Sigmoid colon (tissue), 7 donors: Measurements from ENCODE around the gene GABRB1. TPM values are rescaled to one million over a fixed set of nuclear protein-coding genes. Genes with fewer than 3 reads are reported as not detected.

Source experiments
- DNase-seq: peaks from one replicate; pipeline ENCODE4 v3.0.0-alpha.2; 2019
- H3K27ac ChIP-seq, 4 donors: fragments of 200-600 bp; sonication (generic); one replicate each; pipeline ENCODE4 v1.5.1; 2016 to 2019; ENCODE audit warnings: mild to moderate bottlenecking in 1 of 4
- H3K27me3 ChIP-seq, 3 donors: fragments of 200-600 bp; sonication (generic); one replicate each; pipeline ENCODE4 v1.5.1; 2019; ENCODE audit warnings: mild to moderate bottlenecking in 1 of 3
- H3K36me3 ChIP-seq, 4 donors: fragments of 200-600 bp; sonication (generic); one replicate each; pipeline ENCODE4 v1.5.1; 2016 to 2019
- H3K4me1 ChIP-seq, 4 donors: fragments of 200-600 bp; sonication (generic); one replicate each; pipeline ENCODE4 v1.5.1; 2017 to 2019
- H3K4me3 ChIP-seq, 4 donors: fragments of 200-600 bp; sonication (generic); one replicate each; pipeline ENCODE4 v1.5.1; 2017 to 2019; ENCODE audit warnings: mild to moderate bottlenecking in 2 of 4, moderate library complexity in 1 of 4
- H3K9me3 ChIP-seq, 4 donors: fragments of 200-600 bp in 3 of 4; sonication (generic) in 3 of 4; one replicate each; pipeline versions ENCODE4 v1.5.1 to v1.6.1; 2013 to 2019
- CTCF ChIP-seq, 4 experiments: fragments of 450-650 bp in 3 of 4; fragments of 200-600 bp in 1 of 4; IDR thresholded peaks; one replicate each; pipeline ENCODE4 v1.5.1; 2016 to 2019; ENCODE audit warnings: antibody characterized with exemption in 4 of 4, mild to moderate bottlenecking in 3 of 4, moderate library complexity in 2 of 4
- EP300 ChIP-seq, 4 donors: sonication (generic); formaldehyde crosslinking; IDR thresholded peaks; one replicate each; pipeline ENCODE4 v1.6.1; 2017; ENCODE audit warnings: antibody characterized with exemption in 4 of 4
- POLR2A ChIP-seq, 2 donors: fragments of 450-650 bp; IDR thresholded peaks; one replicate each; pipeline ENCODE4 v1.6.1; 2016; ENCODE audit warnings: antibody characterized with exemption in 2 of 2, mild to moderate bottlenecking in 2 of 2, moderate library complexity in 2 of 2
- POLR2AphosphoS5 ChIP-seq, 4 donors: sonication (generic); formaldehyde crosslinking; IDR thresholded peaks; one replicate each; pipeline ENCODE4 v1.6.1; 2017; ENCODE audit warnings: antibody characterized with exemption in 4 of 4
- WGBS, 2 donors: extraction: QIAGEN DNeasy Blood & Tissue Kit; methylation state at CpG; one replicate each; pipeline ENCODE4 v1.1.7; 2013; 5-methylcytosine and 5-hydroxymethylcytosine counted together
- intact Hi-C: fragments of 100-400 bp; cut with DNase I; formaldehyde crosslinking; loops from one replicate; pipeline ENCODE4 v1.15.1; 2023
- polyA plus RNA-seq, 3 donors: library from polyadenylated mRNA; stranded (reverse); fragments of 200-250 nt; gene quantifications; one replicate each; pipeline ENCODE4 v1.2.3, GENCODE V29; 2013
- total RNA-seq, 4 donors: library from RNA; depleted of rRNA; stranded (reverse); fragments of >200 nt; gene quantifications; one replicate each; pipeline ENCODE4 v1.1.0, GENCODE V29; 2016
- donor health status: healthy with polysubstance abuse.
- donor health status: Bipolar disorder and iron deficiency.
- donor health status: healthy.

The GABRB1 gene
- total and polyA plus RNA-seq, 7 donors = 0.22 to 1.7 (median 0.49) TPM; not detected in 2

GRCh38 chr4:47050761-47051725 is 19.7 kb downstream of the GABRB1 start:
- DNase-seq = no peak
- intact Hi-C loops = no loop called here

GRCh38 chr4:47053485-47053884 is 22.1 kb downstream of the GABRB1 start:
- H3K27ac ChIP-seq = no peak overlapping the region
- intact Hi-C loops = no loop called here
- H3K4me1 ChIP-seq = no peaks in the 10 kb centered on the region
- H3K36me3 ChIP-seq = no peaks in the 10 kb centered on the region
- no peaks in the 10 kb centered on the region for H3K9me3 ChIP-seq
- no peak for DNase-seq
- no peak overlapping the region for H3K4me3 ChIP-seq
- H3K27me3 ChIP-seq = no peaks in the 10 kb centered on the region
- TF ChIP-seq CTCF (IDR thresholded peaks at IDR 0.05) (no peak), POLR2AphosphoS5 (IDR thresholded peaks at IDR 0.05) (no peak), EP300 (IDR thresholded peaks at IDR 0.05) (no peak), POLR2A (IDR thresholded peaks at IDR 0.05) (no peak)
- 68 to 83% methylated on average over 2 of the region's 2 CpGs for WGBS, 2 donors

More at GRCh38 chr4:47050761-47051725, 19.7 kb downstream of the GABRB1 start:
- whole genome bisulfite sequencing, 2 donors = 8 to 22% methylated on average over 3 of the region's 3 CpGs
- Histone ChIP-seq H3K27ac (no peak overlapping the region), H3K4me3 (no peak overlapping the region), H3K36me3 (no peaks in the 10 kb centered on the region), H3K27me3 (no peaks in the 10 kb centered on the region), H3K4me1 (no peaks in the 10 kb centered on the region), H3K9me3 (no peaks in the 10 kb centered on the region)
- TF ChIP-seq POLR2A (IDR thresholded peaks at IDR 0.05) (no peak), CTCF (IDR thresholded peaks at IDR 0.05) (no peak), POLR2AphosphoS5 (IDR thresholded peaks at IDR 0.05) (no peak), EP300 (IDR thresholded peaks at IDR 0.05) (no peak)

- no peaks in the 10 kb centered on the region for H3K36me3 ChIP-seq
- no peaks in the 10 kb centered on the region for H3K27me3 ChIP-seq
- H3K27ac ChIP-seq = no peak overlapping the region
- TF ChIP-seq CTCF (IDR thresholded peaks at IDR 0.05) (no peak), POLR2AphosphoS5 (IDR thresholded peaks at IDR 0.05) (no peak), EP300 (IDR thresholded peaks at IDR 0.05) (no peak), POLR2A (IDR thresholded peaks at IDR 0.05) (no peak)
- intact Hi-C loops = no loop called here
- H3K4me3 ChIP-seq = no peak overlapping the region
- no peak for DNase-seq
- H3K4me1 ChIP-seq = no peaks in the 10 kb centered on the region
- WGBS, 2 donors = 89 to 91% methylated on average over 3 of the region's 3 CpGs
- H3K9me3 ChIP-seq = no peaks in the 10 kb centered on the region
Observed at GRCh38 chr4:47054130-47054529, 22.8 kb downstream of the GABRB1 start.

GRCh38 chr4:47057991-47058390 is 26.6 kb downstream of the GABRB1 start:
- Histone ChIP-seq H3K4me1 (no peaks in the 10 kb centered on the region), H3K27me3 (no peaks in the 10 kb centered on the region), H3K4me3 (no peak overlapping the region), H3K36me3 (no peaks in the 10 kb centered on the region), H3K27ac (no peak overlapping the region), H3K9me3 (no peaks in the 10 kb centered on the region)
- intact Hi-C loops = no loop called here
- WGBS, 2 donors = 24 to 61% methylated on average over 2 of the region's 2 CpGs
- TF ChIP-seq EP300 (IDR thresholded peaks at IDR 0.05) (no peak), POLR2AphosphoS5 (IDR thresholded peaks at IDR 0.05) (no peak), POLR2A (IDR thresholded peaks at IDR 0.05) (no peak), CTCF (IDR thresholded peaks at IDR 0.05) (no peak)
- no peak for DNase-seq
